Left cardiac atrium (tissue), 4 donors: ENCODE measurements around the gene MANBA. TPM values are rescaled to one million over a fixed set of nuclear protein-coding genes. Genes with fewer than 3 reads are reported as not detected.
"Not testable (repeated sequence)": the region's sequence is repeated elsewhere in the genome, so short reads cannot be mapped to it uniquely, and the experiment has no call there.

ENCODE experiments used
- ATAC-seq, 2 donors: fragments of 200-7000 bp; cut with Tn5 transposase; one replicate each; pipeline ENCODE4 v1.9.1; 2020; ENCODE audit warnings: mild to moderate bottlenecking in 2 of 2, moderate library complexity in 2 of 2
- DNase-seq: peaks from one replicate; pipeline ENCODE4 v3.0.0-alpha.2; 2020
- intact Hi-C, 2 donors: fragments of 100-400 bp; cut with DNase I; formaldehyde crosslinking; loops; one replicate each; pipeline versions ENCODE4 v1.14.1 to v1.15.1; 2022 to 2023
- total RNA-seq, 2 donors: library from RNA; stranded (reverse); fragmentation: NEBNext Ultra II Directional; extraction: Animal tissue kit (Norgen Biotek cat#: 25700); gene quantifications; one replicate each; pipeline ENCODE4 v1.2.1, GENCODE V29; 2021
- donor health status: DM: no; HTN: yes; CAD: no.
- donor health status: DM: no; HTN: yes; CAD: no; lungs with severe emphysema.
- donor health status: DM: yes; HTN: yes; CAD: no.
- donor health status: Dilated cardiomyopathy.

Gene MANBA
- total RNA-seq, 2 donors from 2014 or later, result 22.2 to 26.8 TPM

- intact Hi-C loops, ATAC-seq, DNase-seq: not testable (repeated sequence)
Measured at GRCh38 chr4:102729486-102729885, 31.3 kb downstream of the MANBA start.

GRCh38 chr4:102726919-102727318 is 33.8 kb downstream of the MANBA start:
- intact Hi-C loops, result not testable (repeated sequence)

DNA sequence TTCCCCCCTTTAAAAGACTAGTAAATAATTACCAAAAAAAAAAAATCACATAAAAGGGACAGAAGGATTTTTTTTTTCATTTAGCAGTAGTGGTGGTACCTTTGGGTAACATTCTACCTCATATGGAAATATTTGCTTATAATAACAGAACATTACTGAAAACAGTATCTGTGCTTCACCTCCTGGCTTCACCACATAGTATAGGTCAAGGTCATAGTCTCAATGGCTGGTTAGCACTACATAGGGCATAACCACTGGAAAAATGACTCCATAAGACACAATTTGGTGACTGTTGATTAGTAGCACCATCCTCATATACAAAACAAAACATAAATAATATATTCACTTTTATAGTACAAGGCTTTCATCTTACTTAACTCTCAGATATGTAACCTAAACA is 34.7 kb downstream of the MANBA start:
- DNase-seq (no peak), ATAC-seq (no peak)
- intact Hi-C loops, result no loop called here

More at GRCh38 chr4:102726919-102727318, 33.8 kb downstream of the MANBA start:
- not testable (repeated sequence) for DNase-seq, ATAC-seq

DNA sequence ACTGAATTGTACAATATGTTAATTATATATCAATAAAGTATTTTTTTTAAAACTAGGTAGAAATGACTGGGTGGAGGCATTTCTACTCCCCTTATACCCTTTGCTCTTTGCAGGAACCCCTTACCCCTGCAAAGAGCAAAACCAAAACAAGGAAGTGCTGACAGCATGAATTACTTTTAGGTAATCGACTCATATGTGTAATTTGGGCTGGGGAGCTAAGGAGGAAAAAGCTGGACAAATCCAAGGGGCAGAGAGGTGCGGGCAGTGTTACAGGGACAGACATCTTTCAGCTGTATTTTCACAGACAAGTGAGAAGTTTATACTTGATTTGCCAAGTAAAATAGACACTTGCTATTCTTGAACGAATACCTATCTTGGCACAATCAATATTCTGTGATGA is 35.5 kb downstream of the MANBA start:
- intact Hi-C loops, result no loop called here
- ATAC-seq, result no peak
- no peak for DNase-seq

GRCh38 chr4:102723511-102723910 is 37.3 kb downstream of the MANBA start:
- intact Hi-C loops, result no loop called here
- DNase-seq (no peak), ATAC-seq (no peak)

DNA sequence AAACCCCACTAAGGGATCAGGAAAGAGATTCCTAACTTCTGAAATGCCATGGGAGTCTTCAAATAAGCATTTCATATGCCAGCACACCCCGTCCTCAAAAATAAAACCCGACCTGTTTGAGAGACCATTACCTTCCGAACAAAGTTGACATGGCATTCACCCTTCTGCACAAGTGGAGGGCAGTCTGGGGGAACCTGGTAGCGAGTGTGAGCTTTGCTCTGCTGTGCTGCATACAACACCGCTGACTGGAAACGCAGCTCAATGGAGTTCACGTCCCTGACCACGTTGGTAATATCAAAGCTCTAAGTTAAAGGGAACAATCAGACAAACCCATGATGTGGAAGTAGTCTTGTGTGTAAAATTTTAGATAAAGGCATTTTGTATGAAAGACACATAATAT is 38.0 kb downstream of the MANBA start:
- no peak for ATAC-seq
- DNase-seq, result no peak
- intact Hi-C loops, result no loop called here

DNA sequence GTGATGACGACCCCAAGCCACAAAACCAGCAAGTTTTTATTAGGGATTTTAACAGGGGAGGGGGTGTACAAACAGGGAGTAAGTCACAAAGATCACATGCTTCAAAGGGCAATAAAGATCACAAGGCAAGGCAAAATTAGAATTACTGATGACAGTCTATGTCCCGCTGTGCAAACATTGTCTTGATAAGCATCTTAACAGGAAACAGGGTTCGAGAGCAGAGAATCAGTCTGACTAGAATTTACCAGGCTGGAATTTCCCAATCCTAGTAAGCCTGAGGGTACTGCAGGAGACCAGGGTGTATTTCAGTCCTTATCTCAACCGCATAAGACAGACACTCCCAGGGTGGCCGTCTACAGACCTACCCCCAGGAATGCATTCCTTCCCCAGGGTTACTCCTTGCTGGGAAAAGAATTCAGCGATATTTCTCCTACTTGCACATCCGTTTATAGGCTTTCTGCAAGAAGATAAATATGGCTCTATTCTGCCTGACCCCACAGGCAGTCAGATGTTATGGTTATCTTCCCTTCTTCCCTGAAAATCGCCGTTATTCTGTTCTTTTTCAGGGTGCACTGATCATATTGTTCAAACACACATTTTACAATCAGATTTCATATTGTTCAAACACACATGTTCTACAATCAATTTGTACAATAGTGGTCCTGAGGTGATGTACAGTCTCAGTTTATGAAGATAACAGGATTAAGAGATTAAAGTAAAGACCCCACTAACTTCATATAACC is 41.8 kb downstream of the MANBA start:
- DNase-seq, intact Hi-C loops, ATAC-seq: not testable (repeated sequence)

- ATAC-seq (peak in 1 of 2 donors; percentile 82), DNase-seq (no peak)
- intact Hi-C loops, result no loop called here
Measured at GRCh38 chr4:102717448-102718092, 43.2 kb downstream of the MANBA start.

DNA sequence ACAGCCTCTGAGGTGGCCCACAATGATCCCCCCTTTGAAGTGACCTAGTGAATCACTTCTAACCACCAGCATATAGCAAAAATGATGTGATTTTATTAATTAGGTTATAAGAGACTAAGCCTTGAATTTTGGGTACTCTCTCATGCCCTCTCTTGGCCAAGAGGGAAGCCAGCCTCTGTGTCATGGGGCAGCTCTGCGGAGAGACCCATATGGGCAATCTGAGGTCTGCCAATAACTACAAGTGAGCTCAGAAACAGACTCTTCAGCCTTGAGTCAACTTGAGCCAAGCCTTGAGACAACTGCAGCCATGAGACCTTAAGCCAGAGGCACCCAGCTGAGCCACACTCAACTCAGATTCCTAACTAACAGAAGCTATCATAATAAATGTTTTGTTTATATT is 45.7 kb downstream of the MANBA start:
- DNase-seq, result no peak
- intact Hi-C loops, result no loop called here
- ATAC-seq, result peak in 1 of 2 donors; percentile 30

DNA sequence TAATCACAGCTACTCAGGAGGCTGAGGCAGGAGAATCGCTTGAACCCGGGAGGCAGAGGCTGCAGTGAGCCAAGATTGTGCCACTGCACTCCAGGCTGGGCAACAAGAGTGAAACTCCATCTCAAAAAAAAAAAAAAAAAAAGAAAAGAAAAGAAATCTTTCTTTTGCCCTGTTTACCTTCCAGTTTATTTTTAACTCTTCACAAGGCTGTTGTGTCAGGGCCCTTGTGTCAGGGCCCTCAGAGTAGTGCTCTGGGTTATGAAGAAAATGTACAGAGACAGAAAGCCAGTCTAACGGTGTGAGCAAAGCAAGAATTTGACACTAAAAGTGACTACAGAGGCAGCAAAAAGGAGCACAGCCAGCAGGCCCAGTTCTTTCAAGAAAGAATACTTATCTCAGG is 47.0 kb downstream of the MANBA start:
- DNase-seq, intact Hi-C loops: not testable (repeated sequence)

DNA sequence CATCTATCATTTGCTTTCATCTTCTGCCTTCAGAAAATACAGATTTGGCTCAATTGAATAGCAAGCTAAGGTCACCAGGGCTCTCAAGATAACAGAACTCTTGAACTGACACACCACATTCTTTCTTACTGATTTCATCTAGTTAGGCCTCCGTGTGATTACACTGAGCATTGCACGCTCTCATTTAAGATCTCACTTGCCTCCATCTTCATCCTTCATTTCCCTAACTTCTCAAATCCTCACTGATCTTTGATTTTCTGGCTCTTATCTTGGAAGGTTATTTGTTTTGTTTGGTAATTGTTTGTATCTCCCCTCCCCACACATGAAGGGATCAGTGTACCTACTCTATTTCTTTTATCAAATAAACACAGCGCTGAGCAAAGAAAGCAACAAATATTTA is 47.7 kb downstream of the MANBA start:
- peak in 1 of 2 donors; percentile 80 for ATAC-seq
- intact Hi-C loops, result no loop called here
- DNase-seq, result no peak

More for the DNA sequence above, 47.0 kb downstream of the MANBA start:
- not testable (repeated sequence) for ATAC-seq

DNA sequence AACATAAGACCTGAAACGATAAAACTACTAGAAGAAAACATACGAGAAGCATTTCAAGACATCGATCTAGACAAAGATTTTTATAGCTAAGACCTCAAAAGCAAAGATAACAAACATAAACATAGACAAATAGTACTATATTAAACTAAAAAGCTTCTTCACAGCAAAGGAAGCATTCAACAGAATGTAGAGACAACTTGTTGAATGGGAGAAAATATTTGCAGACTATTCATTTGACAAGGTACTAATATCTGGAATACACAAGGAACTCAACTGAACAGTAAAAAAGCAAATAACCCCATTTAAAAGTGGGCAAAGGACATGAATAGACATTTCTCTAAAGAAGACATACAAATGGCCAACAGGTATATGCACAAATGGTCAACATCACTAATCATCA is 49.8 kb downstream of the MANBA start:
- DNase-seq, result no peak
- intact Hi-C loops, result no loop called here

GRCh38 chr4:102709060-102709459 is 51.7 kb downstream of the MANBA start:
- DNase-seq, ATAC-seq, intact Hi-C loops: not testable (repeated sequence)

More for the DNA sequence above, 49.8 kb downstream of the MANBA start:
- no peak for ATAC-seq

GRCh38 chr4:102707150-102707549 is 53.6 kb downstream of the MANBA start:
- intact Hi-C loops, result no loop called here
- ATAC-seq (no peak), DNase-seq (no peak)

GRCh38 chr4:102705391-102705935 is 55.3 kb downstream of the MANBA start:
- intact Hi-C loops, result no loop called here
- ATAC-seq (no peak), DNase-seq (no peak)

DNA sequence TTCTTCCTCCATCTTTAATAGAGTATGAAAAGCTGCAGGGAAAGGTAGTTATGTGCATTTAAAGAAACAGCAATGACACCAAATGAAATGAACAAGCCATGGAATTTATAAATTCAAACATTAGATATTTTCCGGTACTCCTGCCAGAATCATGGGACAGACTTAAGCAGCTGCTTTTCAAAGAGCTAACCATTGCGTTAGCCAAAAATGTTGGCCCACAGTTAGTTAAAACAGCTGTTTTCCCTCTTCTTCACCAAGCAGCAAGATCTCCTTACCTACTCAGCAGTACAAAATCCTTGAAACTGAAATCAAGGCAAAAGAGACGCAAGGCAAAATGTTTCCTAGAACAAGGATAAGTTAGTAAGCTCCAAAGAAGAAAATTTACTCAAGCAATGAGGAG is 64.0 kb downstream of the MANBA start:
- no peak for DNase-seq
- ATAC-seq, result peak in 1 of 2 donors; percentile 53
- intact Hi-C loops, result no loop called here

DNA sequence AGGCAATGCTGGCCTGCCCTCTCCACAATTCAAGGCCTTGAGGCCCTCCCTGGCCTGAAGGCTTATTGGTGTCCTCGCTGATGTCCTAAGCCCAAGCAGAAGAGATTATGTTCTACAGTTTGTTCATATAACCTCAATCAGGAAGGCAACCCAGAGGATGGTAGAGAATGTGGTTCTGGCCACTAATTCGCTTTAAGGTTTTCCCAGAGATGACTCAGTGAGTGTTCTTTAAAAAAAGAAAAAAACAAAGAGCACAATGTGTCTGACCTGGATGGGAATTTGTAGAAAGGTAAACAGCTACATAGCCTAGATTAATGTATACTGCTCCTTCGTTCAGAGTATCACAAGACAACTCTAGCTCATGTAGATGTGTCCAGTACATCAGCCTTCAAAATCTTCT is 66.0 kb downstream of the MANBA start:
- intact Hi-C loops, result no loop called here
- no peak for DNase-seq
- ATAC-seq, result no peak

GRCh38 chr4:102693861-102694260 is 66.9 kb downstream of the MANBA start:
- ATAC-seq (no peak), DNase-seq (no peak)
- intact Hi-C loops, result no loop called here

DNA sequence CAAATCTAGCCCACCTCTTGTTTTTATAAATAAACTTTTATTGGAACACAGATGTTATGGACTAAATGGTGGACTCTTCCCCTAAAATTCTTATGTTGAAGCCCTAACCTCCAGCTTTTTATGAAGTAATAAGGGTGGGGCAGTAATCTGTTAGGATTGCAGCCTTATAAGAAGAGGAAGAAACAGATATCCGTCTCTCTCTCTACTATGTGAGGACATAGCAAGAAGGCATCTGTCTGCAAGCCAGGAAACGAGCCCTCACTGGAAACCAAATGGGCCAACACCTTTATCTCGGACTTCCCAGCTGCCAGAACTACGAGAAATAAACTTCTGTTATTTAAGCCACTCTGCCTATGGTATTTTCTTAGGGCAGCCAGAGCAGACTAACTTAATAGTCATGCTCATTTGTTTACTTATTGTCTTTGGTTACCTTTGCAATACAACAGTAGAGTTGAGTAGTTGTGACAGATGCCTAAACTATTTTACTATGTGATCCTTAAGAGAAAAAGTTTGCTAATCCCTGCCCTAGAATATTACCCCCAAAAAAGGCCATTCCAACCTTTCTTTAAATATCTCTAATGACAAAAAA is 67.4 kb downstream of the MANBA start:
- DNase-seq (no peak), ATAC-seq (no peak)
- intact Hi-C loops, result no loop called here

DNA sequence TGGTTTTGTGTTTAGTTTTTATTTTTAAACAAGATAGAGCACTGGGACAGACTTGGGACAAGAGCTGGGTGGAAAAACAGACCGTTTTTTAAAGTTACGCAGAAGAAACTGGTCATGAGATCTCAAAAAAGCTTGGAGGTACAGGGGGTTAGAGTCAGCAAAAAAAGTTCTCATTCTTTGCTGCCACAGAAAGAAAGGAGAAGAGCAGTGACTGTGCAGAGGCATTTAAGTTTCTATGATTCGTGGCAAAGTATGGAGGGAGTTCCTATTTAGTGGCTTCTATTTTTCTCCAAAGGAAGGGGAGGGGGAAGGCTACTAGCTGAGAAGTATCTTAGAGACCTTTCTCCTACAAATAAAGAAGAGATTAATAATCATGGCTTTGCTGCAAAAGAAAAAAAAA is 68.3 kb downstream of the MANBA start:
- DNase-seq (no peak), ATAC-seq (peak in 1 of 2 donors; percentile 21)
- intact Hi-C loops, result no loop called here
